SH-SY5Y (cell line): Measurements from ENCODE around the gene SKAP1.

Source experiments
- GATA2 ChIP-seq: IDR thresholded peaks from 2 replicates; pipeline ENCODE4 v1.6.1; 2011; ENCODE audit warnings: mild to moderate bottlenecking, low read depth, low read length
- GATA3 ChIP-seq: IDR thresholded peaks from 2 replicates; pipeline ENCODE4 v1.6.1; 2011; ENCODE audit warnings: low read depth, mild to moderate bottlenecking, low read length, moderate library complexity

Gene SKAP1

GRCh38 chr17:48429638-48430586 is at the start of gene SKAP1:
Gene SKAP1, minus strand, starts transcription at chr17:48430214.
- TF ChIP-seq GATA2 = no peak
- no peak for TF ChIP-seq GATA3

GRCh38 chr17:48479014-48479402 is 49.0 kb upstream of the SKAP1 start:
- TF ChIP-seq GATA2 = no peak
- no peak for TF ChIP-seq GATA3

- TF ChIP-seq GATA3 (no peak), GATA2 (no peak)
These were observed 48.4 kb upstream of the SKAP1 start for GRCh38 chr17:48478224-48479013.

- TF ChIP-seq GATA3 = no peak
- no peak for TF ChIP-seq GATA2
These were observed 47.2 kb upstream of the SKAP1 start for GRCh38 chr17:48477221-48477620.

GRCh38 chr17:48472411-48473281 is 42.6 kb upstream of the SKAP1 start:
- TF ChIP-seq GATA2 (no peak), GATA3 (no peak)

- TF ChIP-seq GATA2 (no peak), GATA3 (no peak)
These were observed 41.9 kb upstream of the SKAP1 start for GRCh38 chr17:48471817-48472410.

GRCh38 chr17:48470388-48471034 is 40.5 kb upstream of the SKAP1 start:
- TF ChIP-seq GATA3 (no peak), GATA2 (no peak)

GRCh38 chr17:48469227-48469626 is 39.2 kb upstream of the SKAP1 start:
- TF ChIP-seq GATA3 = no peak
- no peak for TF ChIP-seq GATA2

GRCh38 chr17:48468299-48468698 is 38.3 kb upstream of the SKAP1 start:
- TF ChIP-seq GATA2 = no peak
- TF ChIP-seq GATA3 = no peak

- TF ChIP-seq GATA2 (no peak), GATA3 (no peak)
These were observed 35.9 kb upstream of the SKAP1 start for GRCh38 chr17:48465884-48466283.

GRCh38 chr17:48463526-48463925 is 33.5 kb upstream of the SKAP1 start:
- no peak for TF ChIP-seq GATA3
- no peak for TF ChIP-seq GATA2

GRCh38 chr17:48462946-48463345 is 32.9 kb upstream of the SKAP1 start:
- TF ChIP-seq GATA3 (no peak), GATA2 (no peak)

GRCh38 chr17:48460052-48460451 is 30.0 kb upstream of the SKAP1 start:
- TF ChIP-seq GATA3 = no peak
- TF ChIP-seq GATA2 = no peak
